ENCODE data around the gene SCAMP4. TPM values are rescaled to one million over a fixed set of nuclear protein-coding genes. Genes with fewer than 3 reads are reported as not detected.

SCAMP4 gene
- total RNA-seq, 1 experiment from 2014 or later: 69.0 TPM

GRCh38 chr19:1866693-1867348, 38.4 kb upstream of the SCAMP4 start:
- Histone ChIP-seq H3K23ac (ENCODE audit: insufficient read length, low read depth, low read length) (no peak overlapping the region), H3K79me2 (ENCODE audit: insufficient read depth, low read length) (peaks cover 4% of the 10 kb centered on the region; the same call in 1 of the 2 replicates), H4K91ac (ENCODE audit: insufficient read length, low read depth, low read length) (no peak overlapping the region), H2AFZ (ENCODE audit: low read length) (no peak overlapping the region), H3K4me1 (ENCODE audit: insufficient read depth, low read length) (no peaks in the 10 kb centered on the region; the same call in 1 of the 2 replicates), H3K27me3 (ENCODE audit: insufficient read depth, low read length) (no peaks in the 10 kb centered on the region), H2AK5ac (ENCODE audit: insufficient read length, low read length) (no peak overlapping the region), H2BK5ac (ENCODE audit: insufficient read length, low read length) (no peak overlapping the region), H3T11ph (ENCODE audit: low read length) (no peak overlapping the region), H3K14ac (ENCODE audit: insufficient read depth, low read length) (no peak overlapping the region), H4K20me1 (ENCODE audit: control insufficient read depth, insufficient read depth, insufficient read length) (peaks cover 3% of the 10 kb centered on the region), H3K27ac (ENCODE audit: insufficient read length, low read depth, low read length) (no peak overlapping the region), H2BK15ac (ENCODE audit: low read depth, low read length) (no peak overlapping the region), H3K9ac (ENCODE audit: extremely low read depth, insufficient read length, low read length) (no peak overlapping the region), H2BK120ac (ENCODE audit: low read depth, low read length, poor library complexity, severe bottlenecking) (no peak overlapping the region), H3K23me2 (ENCODE audit: insufficient read length, low read depth, low read length, poor library complexity, severe bottlenecking) (peaks cover 6% of the 10 kb centered on the region), H2BK20ac (ENCODE audit: low read depth, low read length, poor library complexity, severe bottlenecking) (no peak overlapping the region), H3K18ac (ENCODE audit: insufficient read length, low read depth, low read length) (no peak overlapping the region), H4K5ac (ENCODE audit: insufficient read length, low read depth, low read length) (no peak overlapping the region), H3K9me3 (ENCODE audit: control insufficient read depth, low read depth, low read length) (no peaks in the 10 kb centered on the region), H2BK12ac (ENCODE audit: insufficient read length, low read depth, low read length) (no peak overlapping the region), H3K56ac (ENCODE audit: insufficient read length, low read depth, low read length) (no peak overlapping the region), H3K4ac (ENCODE audit: low read depth, low read length) (no peak overlapping the region), H3K4me2 (ENCODE audit: insufficient read depth, insufficient read length, low read length) (no peak overlapping the region), H3K79me1 (ENCODE audit: insufficient read depth, low read depth, low read length, poor library complexity, severe bottlenecking) (no peaks in the 10 kb centered on the region), H4K8ac (replicated peaks; ENCODE audit: insufficient read length, low read depth, low read length) (no peak overlapping the region)
- peak overlapping the region in 1 of 2 experiments; percentile 38; a peak in 1 of 5 replicates for H3K4me3 Mint-ChIP-seq
- H3K36me3 Mint-ChIP-seq (ENCODE audit: insufficient read depth in 1 of 3, low read depth in 3 of 3): peaks cover 0 to 8% (median 2%) of the 10 kb centered on the region in 3 experiments; a peak in 2 of 7 replicates
- H3K27me3 Mint-ChIP-seq (ENCODE audit: low read depth): no peaks in the 10 kb centered on the region
- WGBS (ENCODE audit: extremely low coverage, insufficient read length, low lambda C conversion rate): no CpG with 5 or more reads among the region's 8 CpGs
- H3K4me1 Mint-ChIP-seq: peaks cover under 1 to 3% of the 10 kb centered on the region in 2 experiments; a peak in 3 of 4 replicates
- H3K9me3 Mint-ChIP-seq: no peaks in the 10 kb centered on the region
- no peak for DNase-seq
- TF ChIP-seq CTCF (conservative IDR thresholded peaks at IDR 0.05): no peak
- H3K27ac Mint-ChIP-seq: peak overlapping the region in 1 of 3 experiments; percentile 70; a peak in 1 of 7 replicates

Measured in H9 (cell line).